GM21619 (cell line): Measurements from ENCODE around the gene OTOG.

Experiments used
- ATAC-seq: cut with Tn5 transposase; IDR thresholded peaks from one replicate; pipeline ENCODE4 v1.9.1; 2021; ENCODE audit not compliant: unreplicated experiment

Gene OTOG

DNA sequence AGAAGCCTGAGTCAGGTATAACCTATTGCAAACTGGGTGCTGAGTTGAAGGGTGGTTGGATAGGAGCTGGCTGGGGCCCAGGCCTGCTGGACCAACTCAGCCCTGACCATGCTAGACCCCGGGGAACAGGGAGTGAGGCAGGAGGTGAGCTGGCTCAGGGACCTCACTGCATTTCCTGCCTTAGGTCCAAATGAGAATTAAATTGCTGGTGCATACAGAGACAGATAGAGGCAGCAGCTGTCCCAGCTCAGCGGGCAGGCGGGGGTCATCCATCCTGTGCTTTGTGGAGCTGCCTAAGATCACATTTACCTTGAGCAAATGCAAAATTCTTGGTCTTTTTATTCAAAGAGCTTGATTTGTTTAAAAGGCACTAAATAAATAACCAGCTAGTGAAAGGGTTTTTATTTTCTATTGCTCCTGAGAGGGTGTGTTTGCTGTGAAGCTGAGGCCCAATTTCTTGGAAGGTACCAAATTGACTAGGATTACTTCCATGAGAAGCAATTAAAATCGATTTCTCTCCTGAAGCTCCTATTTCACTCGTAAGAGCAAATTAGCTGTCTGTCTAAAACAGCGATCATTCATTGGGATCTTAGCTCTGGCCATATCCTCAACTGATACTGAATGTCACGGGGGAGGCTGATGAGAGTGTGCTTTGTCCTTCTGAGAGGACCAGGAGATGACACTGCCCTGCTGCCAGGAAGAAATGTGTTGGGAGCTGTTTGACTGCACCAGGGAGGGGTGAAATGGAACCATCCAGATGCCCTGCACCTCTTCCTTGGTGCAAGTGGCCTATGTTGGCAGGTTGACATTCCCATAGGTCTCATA is 27.8 kb upstream of the OTOG start:
- no peak for ATAC-seq

DNA sequence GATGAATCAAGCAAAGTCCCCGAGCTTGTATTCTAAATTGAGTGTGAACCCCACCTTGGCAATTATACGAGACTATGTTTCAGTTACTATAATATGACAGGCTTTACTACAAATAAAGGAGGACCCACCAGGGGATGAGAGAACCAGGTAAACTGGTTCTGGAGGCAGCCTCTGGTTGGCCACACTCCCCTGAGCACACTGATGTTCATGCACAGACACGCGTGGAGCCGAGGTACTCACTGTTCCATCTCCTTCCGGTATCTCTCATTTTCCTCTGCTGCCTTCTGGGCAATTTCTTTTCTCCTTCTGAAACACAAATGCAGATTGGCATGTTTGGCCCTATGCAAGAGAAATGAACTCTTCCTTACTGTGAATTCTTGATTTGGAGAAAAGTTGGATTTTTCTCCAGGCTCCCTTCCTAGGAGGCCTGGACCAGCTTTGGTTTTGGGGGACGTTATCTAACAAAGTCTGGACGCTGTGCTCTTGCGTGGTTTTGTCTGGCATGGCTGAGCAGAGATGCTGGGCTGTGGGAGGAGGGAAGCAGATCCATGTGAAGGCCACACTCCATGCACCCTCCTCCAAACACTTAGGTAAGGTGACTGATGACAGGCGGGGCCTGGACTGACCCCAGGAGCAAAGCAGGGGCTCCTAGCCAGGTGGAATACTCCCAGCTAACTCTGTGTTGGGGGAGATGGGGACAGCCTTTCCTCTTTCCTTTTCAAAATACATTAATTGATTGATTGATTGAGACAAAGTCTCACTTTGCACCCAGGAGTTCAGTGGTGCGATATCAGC is 25.8 kb upstream of the OTOG start:
- no peak for ATAC-seq

DNA sequence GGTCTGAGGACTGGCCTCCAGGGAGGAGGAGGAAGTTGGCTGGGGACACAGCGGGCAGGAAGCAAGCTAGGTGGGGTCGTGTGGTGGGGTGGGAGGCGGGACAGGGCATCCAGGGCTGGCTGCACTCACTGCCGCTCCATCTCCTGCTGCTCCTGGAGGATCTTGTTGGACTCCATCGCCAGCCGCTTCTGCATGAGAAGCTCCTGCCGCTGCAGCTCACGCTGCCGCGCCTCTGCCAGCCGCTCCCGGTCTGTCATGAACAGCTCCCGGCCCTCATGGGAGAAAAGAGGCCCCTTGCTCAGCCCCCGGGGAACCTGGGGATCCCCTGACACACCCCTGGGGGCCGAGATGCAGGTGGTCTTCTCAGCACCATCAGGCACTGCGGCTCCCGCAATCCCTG is 24.4 kb upstream of the OTOG start:
- ATAC-seq = no peak

GRCh38 chr11:17524221-17524620 is 22.8 kb upstream of the OTOG start:
- ATAC-seq = no peak

- ATAC-seq = no peak
Measured at GRCh38 chr11:17525570-17525969, 21.5 kb upstream of the OTOG start.

GRCh38 chr11:17526326-17526725 is 20.7 kb upstream of the OTOG start:
- no peak for ATAC-seq

DNA sequence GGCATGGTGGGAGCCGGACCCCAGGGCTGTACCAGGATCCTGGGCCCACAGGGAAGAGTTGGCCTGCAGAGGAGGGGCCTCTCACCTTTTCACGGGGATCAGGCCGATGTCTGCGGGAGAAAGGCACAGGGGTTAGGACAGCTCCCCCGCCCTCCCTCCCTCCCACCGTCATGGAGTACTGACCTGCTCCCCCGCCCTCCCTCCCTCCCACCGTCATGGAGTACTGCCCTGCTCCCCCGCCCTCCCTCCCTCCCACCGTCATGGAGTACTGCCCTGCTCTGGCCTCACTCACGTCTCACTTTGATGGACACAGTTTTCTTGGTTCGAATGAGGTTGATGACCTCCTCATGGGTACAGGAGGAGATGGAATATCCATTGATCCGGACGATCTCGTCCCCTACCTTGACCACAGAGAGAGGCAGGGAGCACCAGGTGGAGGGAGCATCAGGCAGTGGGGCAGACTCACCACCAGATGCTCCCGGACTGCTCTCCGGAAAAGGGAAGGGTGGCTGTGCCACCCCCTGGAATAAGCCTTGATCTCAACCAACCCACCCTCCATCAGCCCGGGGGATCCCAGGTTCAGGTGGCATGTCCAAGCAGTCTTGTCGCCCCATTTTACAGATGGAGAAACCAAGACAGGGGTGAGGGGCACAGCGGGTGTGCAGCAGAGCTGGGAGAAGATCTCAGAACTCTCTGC is 20.0 kb upstream of the OTOG start:
- ATAC-seq = no peak

DNA sequence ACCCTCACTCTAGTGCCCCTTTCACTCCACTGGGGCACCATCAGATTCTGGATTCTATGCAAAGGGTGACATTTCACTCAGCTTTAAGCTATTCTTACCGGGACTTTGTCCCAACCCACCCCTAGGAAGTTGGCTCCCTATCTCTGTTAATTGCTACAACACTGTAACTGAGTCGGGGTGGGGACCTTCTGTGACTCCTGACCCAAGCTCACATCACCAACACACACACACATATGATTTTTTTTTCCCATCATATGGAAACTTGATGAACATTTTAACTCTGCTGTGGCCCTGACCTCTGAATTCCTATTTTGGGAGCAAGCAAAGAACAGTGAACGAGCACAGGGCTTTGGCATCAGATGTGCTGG is 19.4 kb upstream of the OTOG start:
- no peak for ATAC-seq

GRCh38 chr11:17528181-17528691 is 18.8 kb upstream of the OTOG start:
- peak; percentile 70 for ATAC-seq

GRCh38 chr11:17528906-17529843 is 17.9 kb upstream of the OTOG start:
- no peak for ATAC-seq

- ATAC-seq = no peak
Measured at GRCh38 chr11:17529844-17530185, 17.2 kb upstream of the OTOG start.

DNA sequence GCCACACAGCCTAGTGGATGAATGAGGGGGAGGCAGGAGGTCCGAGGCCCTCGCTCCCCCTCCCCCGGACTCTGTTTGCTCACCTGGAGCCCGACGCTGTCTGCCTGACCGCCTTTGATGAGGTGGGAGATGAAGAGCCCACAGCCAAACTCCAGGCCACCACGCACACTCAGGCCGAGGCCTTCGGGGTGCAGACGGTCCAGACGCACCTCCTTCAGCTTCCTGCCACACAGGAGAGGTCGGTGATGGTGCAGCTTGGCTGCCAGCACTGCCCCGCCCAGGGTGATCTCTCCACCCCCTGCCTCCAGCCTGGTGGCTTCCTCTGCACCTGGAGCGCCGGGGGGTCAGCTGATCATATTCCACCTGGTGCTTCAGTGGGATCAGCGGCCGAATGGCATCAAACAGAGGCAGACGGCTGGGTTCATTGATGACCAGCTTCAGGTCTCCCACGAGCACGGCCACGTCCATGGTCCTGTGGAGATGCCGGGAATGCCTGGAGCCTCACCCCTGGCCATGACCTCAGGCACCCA is 15.9 kb upstream of the OTOG start:
- no peak for ATAC-seq

DNA sequence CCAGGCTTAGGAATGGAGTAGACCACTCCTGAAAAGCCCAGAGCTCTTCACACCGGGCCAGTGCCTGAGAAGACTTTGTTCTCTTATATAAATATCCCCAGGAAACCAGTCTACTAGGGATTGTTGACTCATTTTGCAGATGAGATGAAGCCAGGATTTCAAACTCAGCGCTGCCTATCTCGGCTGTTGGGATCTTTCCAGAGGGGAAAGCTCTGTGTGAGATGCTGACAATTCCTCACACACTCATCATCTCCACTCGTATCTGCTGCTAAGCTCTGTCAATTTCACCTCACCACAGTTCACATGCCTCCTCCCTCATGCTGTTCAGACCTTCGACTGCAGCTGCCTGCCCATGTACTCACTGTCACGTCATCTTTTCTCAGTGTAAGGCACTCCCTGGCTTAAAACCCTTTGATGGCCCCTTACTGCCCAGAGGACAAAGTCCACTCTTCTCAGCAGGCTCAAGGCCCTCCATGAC is 15.4 kb upstream of the OTOG start:
- ATAC-seq = no peak

DNA sequence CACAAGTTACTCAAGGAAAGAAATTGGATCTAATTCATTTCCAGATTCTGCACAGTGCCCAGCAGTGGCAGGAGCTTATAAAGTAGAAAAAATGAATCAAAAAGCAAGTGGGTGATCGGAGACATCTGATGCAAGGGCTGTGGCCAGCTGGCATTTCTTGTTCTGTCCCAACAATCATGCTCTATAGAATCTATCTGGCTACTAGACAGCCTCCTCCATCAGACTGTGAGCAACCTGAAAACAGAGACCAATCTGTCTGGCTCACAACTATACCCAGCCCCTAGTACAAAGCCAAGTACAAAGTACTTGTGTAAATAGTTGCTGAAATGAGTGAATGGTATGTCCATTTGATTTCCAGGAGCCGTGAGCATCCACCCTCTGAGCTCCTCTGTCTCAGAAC is 14.3 kb upstream of the OTOG start:
- no peak for ATAC-seq

GRCh38 chr11:17533341-17533740 is 13.7 kb upstream of the OTOG start:
- ATAC-seq = no peak

DNA sequence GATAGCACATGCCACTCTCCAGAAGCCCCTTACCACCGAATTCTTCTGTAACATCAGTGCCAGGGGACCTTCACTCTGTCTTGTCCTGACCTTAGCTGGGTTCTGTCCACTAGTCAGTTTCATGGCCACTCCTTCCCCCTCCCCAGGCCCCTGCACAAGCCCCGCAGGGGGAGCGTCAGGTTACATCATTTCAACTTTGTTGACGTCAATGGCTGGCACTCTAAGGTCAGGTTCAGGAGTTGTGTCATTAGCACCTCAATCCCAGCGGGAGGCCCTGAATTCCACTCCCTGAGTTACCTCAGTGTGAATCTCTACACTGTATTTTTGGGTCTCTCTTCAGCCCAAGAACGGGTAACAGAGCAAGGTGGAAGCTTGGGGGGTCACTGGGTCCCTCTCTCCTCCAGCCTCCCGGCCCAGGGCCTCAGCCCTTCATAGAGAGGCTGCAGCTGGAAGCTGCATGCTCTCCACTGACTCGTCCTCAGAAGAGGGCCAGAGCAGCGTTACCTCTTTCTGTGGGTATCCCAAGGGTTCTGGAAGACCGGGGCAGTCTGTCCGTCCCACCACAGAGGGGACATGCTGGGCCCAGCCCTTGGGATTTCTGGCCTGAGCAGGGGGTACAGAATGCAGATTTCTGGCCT is 13.2 kb upstream of the OTOG start:
- no peak for ATAC-seq

DNA sequence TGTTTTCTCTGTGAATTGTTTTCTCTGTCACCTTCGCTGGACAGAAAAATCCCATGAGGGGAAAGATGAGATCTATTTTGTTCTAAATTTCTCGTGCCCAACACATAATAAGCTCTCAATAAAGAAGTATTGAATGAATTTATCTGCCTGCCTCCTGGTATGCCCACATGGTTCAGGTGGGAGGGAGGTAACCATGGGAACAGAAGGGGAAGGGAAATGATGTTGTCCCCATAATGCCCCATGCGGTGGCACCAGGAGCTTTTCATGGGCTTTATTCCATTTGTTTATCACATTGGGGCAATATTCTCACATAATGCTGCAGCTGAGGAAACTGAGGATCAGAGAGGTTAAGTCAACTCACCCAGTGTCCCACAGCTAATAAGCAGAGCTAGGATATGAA is 11.6 kb upstream of the OTOG start:
- no peak for ATAC-seq

DNA sequence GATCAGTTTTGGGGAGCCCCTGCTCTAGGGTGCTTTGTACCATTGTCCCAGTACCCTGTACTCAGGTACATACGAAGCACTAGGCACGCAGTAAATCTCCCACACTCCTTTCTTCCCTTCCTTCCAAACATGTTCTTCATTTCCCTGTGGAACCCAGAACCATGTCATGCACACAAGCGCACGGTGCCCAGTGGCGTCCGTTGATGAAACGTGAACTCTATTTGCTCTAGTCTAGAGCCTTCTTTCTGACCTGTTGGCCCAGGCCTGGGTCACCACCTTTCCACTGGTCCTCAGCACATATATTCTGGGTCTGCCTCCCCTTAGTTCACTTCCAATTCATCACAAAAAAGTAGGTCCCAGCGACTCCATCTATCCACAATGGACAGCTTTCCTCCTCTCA is 9.8 kb upstream of the OTOG start:
- ATAC-seq = no peak

GRCh38 chr11:17538054-17538453 is 9.0 kb upstream of the OTOG start:
- no peak for ATAC-seq

DNA sequence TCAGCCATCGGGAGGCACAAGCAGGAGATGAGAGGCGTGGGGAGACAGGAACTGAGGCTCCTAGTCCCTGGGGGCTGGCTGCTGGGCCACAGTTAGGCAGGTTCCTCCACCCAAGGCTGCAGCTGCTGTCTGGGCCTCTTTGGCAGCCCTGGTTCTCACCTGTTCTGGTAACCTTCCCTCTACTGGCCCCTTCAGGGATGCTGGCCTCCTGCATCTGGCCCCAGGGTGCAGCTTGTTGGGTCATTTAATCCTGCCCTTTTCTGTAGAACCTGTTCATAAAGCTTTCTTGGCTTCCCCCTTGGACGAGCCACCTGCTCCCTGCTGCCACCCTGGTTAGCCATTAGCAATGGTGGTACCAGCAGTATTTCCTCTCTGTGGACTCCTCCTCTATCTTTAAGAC is 8.3 kb upstream of the OTOG start:
- no peak for ATAC-seq
